ENCODE data around the gene TEKT5. TPM values are rescaled to one million over a fixed set of nuclear protein-coding genes. Genes with fewer than 3 reads are reported as not detected.

The TEKT5 gene
- total and polyA plus RNA-seq, 9 of the 15 experiments (the other 6 are each of a cell fraction or from before 2014, with no cell fraction given) = 0.10 to 0.19 TPM; not detected in 7

GRCh38 chr16:10740000-10740844 is 45.5 kb upstream of the TEKT5 start:
- H3K4me2 ChIP-seq (ENCODE audit: insufficient read depth, low read length) = no peak overlapping the region
- POLR2A ChIA-PET = interaction anchor here (0.7 to 1.4 kb wide), 3 partner anchors 12 to 1561 kb away, joined by 3 read pairs; no protein-coding TSS in a partner anchor
- TF ChIP-seq NKRF (IDR thresholded peaks at IDR 0.05; ENCODE audit: borderline replicate concordance) (no peak), HDGF (IDR thresholded peaks at IDR 0.05) (no peak), KDM5B (IDR thresholded peaks at IDR 0.05; ENCODE audit: insufficient replicate concordance, low read depth, low read length) (no peak), CREM (IDR thresholded peaks at IDR 0.05; ENCODE audit: low read depth) (no peak), CBX8 (IDR thresholded peaks at IDR 0.05; ENCODE audit: borderline replicate concordance, extremely low read depth, low read depth, low read length, poor library complexity, severe bottlenecking) (no peak), POLR3G (IDR thresholded peaks at IDR 0.05; ENCODE audit: extremely low read depth, insufficient read length, insufficient replicate concordance) (no peak), ZNF766 (CRISPR knock-in tag; conservative IDR thresholded peaks at IDR 0.05) (no peak), CUX1 (CRISPR knock-in tag; IDR thresholded peaks at IDR 0.05) (no peak), ZFPM2 (CRISPR knock-in tag; IDR thresholded peaks at IDR 0.05) (no peak), ZKSCAN8 (CRISPR knock-in tag; IDR thresholded peaks at IDR 0.05) (no peak), HMGN3 (IDR thresholded peaks at IDR 0.05; ENCODE audit: borderline replicate concordance, extremely low read depth, insufficient read length, low read depth, low read length) (no peak)

More at GRCh38 chr16:10740000-10740844, 45.5 kb upstream of the TEKT5 start:
- WGBS (ENCODE audit: insufficient coverage, low coverage, missing lambda C conversion rate) = 72% methylated on average over 6 of the region's 10 CpGs
- in situ Hi-C loops (cut with MboI) (loop anchor here (5.0 kb wide), 2 partner anchors 228 to 488 kb away; no protein-coding TSS in a partner anchor), intact Hi-C loops (cut with micrococcal nuclease) (loop anchor here (5.0 to 10.0 kb wide), 4 partner anchors 75 to 485 kb away; no protein-coding TSS in a partner anchor)
- Histone ChIP-seq H3K4me3 (no peak overlapping the region), H4K20me1 (replicated peaks; ENCODE audit: control insufficient read depth, insufficient read depth, low read length) (no peaks in the 10 kb centered on the region), H3K79me2 (ENCODE audit: control insufficient read depth, insufficient read depth, low read length) (peaks cover 9% of the 10 kb centered on the region; the same call in 2 of the 3 replicates), H3K9me3 (replicated peaks; ENCODE audit: control insufficient read depth, insufficient read depth, low read depth, low read length) (no peaks in the 10 kb centered on the region), H3K27me3 (ENCODE audit: control insufficient read depth in 2 of 2, insufficient read depth in 2 of 2, low read length in 2 of 2) (no peaks in the 10 kb centered on the region), H3K9ac (ENCODE audit: insufficient read depth in 1 of 2, low read depth in 2 of 2, low read length in 2 of 2) (peak overlapping the region in 1 of 2 experiments; percentile 50; a peak in 1 of 4 replicates), H3K27ac (ENCODE audit: extremely low read depth, low read depth, low read length) (no peak overlapping the region), H2AFZ (ENCODE audit: low read depth, low read length) (no peak overlapping the region), H3K36me3 (ENCODE audit: control insufficient read depth, insufficient read depth, low read length) (peaks cover under 1% of the 10 kb centered on the region; the same call in 2 of the 3 replicates), H3K9me1 (ENCODE audit: control insufficient read depth, insufficient read depth, low read length) (no peaks in the 10 kb centered on the region), H3K4me1 (replicated peaks in 1 of 2; ENCODE audit: control insufficient read depth in 2 of 2, insufficient read depth in 2 of 2, low read length in 2 of 2) (peaks cover 29 to 32% of the 10 kb centered on the region in 2 experiments)
- FAIRE-seq (no peak), ATAC-seq (no peak), DNase-seq (ENCODE audit: extremely low read depth in 1 of 4, low spot score in 3 of 4) (no peak)
- CTCF ChIA-PET (ENCODE audit: low intra/inter-chr PET ratio) = no interaction called here
- no TSS peak for BruUV-seq (replicated peaks)
